Stimulated activated CD8-positive, alpha-beta memory T cell treated with anti-CD3 and anti-CD28 coated beads, Interleukin-7, amount 100 ng/mL, for 24 hours (primary cell): ENCODE data around the gene DGKH.

Experiments
- DNase-seq: peaks from one replicate; pipeline ENCODE4 v3.0.0-alpha.2; 2020; ENCODE audit warnings: low read depth

The DGKH gene

DNA sequence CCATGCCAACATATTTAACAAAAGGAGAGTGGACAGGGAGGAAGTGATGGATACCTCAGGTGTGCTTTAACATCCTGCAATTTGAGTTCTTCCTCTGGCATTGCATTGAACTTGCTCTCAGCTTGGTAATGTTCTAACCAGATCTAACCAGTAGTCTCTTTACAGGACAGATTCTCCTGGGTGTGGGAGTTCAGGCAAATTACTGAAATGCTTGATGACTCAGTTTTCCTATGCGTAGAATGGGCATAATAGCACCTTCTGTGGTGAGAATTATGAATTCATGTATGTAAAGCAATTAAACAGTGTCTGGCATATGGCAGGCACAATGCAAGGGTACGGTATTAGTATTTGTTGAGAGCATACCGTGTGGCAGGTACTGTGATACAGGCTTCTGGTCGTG, 227.1 kb downstream of the DGKH start:
- no peak for DNase-seq

GRCh38 chr13:42276683-42277082, 228.2 kb downstream of the DGKH start:
- DNase-seq, result no peak

DNA sequence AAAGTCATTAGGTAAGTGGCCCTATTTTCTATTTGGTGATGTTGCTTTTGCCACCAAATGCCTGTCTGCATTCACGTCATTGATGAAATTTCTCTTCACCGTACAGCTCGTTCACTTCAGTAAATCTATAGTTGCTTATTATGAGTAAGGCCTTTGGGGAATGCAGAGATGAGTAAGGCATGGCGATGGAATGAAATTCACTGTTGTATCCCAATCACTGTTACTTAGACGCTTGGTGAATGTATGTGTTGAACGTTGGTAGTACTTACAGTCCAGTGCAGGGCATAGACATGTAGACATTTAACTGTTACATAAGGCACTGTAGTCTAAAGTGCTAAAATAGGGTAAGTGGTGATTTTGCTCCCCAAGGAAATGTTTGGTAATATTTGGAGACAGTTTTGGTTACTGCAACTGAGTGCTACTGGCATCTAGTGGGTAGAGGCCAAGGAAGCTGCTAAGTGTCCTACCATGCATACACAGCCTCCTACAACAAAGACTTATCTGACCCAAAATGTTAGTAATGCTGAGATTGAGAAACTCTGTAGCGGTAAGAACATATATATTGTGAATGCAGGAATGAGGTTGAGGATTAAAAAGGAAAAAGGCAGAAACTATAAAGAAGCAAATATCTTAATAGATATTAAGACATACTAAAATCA, 229.3 kb downstream of the DGKH start:
- no peak for DNase-seq

DNA sequence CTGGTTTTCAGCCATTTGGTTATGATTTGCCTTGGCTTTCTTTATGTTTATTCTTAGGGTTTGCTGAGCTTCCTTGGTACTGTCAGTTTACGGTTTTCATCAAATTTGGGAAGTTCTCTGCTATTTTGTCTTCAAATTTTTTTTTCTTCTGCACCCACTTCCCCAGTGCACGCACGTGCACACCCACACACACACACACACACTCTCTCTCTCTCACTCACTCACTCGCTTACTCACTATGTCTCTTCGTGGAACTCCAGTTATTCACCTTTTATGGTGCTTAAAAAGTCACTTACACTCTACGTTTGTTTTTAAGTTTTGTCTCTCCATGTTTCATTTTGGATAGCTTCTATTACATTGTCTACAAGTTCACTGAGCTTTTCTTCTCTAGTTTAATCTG, 230.6 kb downstream of the DGKH start:
- no peak for DNase-seq

DNA sequence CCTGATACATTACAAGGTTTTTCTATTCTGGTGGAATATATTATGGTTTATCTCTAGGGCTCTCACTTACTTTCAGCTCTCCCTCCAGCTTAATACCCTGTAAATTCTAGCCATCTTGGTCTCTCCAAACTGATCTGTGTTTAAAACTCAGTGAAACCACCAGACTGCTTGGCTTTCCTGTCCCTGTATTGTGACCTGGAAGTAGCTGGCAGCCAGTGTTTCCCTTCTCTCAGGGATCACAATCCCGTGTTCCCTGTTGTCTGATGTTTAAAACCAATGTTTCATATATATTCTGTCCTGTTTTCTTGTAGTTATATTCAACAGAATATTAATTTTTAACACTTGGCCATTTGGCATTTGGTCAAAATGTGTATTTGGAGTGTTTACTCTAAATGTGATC, 231.5 kb downstream of the DGKH start:
- no peak for DNase-seq

- DNase-seq, result no peak
These were observed 232.1 kb downstream of the DGKH start for GRCh38 chr13:42280537-42280936.

DNA sequence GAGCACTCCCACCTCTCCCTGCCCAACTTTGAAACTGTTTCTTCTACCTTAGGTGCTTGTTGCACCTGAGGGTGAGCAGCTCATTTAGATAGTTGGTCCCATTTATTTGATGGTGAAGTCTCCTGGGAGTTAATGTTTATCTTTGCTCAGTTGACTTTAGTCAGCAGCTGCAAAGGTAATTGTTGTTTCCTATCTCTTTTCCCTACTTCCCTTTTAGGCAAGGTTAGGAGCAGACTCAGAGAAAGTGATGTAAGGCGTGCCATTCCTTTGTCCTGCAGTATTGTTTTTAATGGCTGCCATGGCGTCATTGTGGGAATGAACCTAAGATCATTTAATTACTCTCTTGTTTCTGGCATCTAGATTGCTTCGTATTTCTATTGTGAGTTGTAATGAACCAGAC, 235.1 kb downstream of the DGKH start:
- DNase-seq, result no peak

DNA sequence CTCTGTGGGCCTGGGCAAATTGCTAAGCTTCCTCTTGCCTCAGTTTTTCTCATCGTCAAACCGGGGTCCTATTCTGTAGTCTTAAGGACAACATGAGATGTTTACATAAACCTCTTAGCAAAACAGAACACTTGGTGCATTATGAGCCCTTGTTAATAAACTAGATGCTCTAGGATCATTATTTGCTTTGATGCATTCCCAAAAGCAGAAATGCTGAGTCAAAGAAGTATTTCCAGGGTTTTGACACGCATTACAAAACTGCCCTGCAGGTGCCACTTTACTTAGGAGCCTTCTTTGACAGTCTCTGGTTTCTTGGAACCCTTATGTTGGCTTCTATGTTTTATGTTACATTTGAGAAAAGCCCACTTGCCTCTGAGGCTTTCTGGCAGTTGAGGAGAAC, 235.6 kb downstream of the DGKH start:
- DNase-seq, result no peak
